ENCODE measurements around the gene PLCB2.

- TF ChIP-seq CTCF (IDR thresholded peaks at IDR 0.05) = no peak
- no peak for TF ChIP-seq POLR2A (IDR thresholded peaks at IDR 0.05)
Observed at GRCh38 chr15:40297356-40297755, 10.4 kb downstream of the PLCB2 start.

All from thyroid gland (tissue), 4 donors.